Aortic smooth muscle cell (primary cell): ENCODE measurements around the gene ZMYND15. TPM values are rescaled to one million over a fixed set of nuclear protein-coding genes. Genes with fewer than 3 reads are reported as not detected.

Experiments used
- total RNA-seq: library from RNA; depleted of rRNA; stranded (reverse); fragments of >200 nt; gene quantifications from 2 replicates; pipeline ENCODE4 v1.2.3, GENCODE V29; 2014

The ZMYND15 gene, protein sequence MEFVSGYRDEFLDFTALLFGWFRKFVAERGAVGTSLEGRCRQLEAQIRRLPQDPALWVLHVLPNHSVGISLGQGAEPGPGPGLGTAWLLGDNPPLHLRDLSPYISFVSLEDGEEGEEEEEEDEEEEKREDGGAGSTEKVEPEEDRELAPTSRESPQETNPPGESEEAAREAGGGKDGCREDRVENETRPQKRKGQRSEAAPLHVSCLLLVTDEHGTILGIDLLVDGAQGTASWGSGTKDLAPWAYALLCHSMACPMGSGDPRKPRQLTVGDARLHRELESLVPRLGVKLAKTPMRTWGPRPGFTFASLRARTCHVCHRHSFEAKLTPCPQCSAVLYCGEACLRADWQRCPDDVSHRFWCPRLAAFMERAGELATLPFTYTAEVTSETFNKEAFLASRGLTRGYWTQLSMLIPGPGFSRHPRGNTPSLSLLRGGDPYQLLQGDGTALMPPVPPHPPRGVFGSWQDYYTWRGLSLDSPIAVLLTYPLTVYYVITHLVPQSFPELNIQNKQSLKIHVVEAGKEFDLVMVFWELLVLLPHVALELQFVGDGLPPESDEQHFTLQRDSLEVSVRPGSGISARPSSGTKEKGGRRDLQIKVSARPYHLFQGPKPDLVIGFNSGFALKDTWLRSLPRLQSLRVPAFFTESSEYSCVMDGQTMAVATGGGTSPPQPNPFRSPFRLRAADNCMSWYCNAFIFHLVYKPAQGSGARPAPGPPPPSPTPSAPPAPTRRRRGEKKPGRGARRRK
- total RNA-seq: 0.06 and 0.13 TPM in 2 replicates

DNA sequence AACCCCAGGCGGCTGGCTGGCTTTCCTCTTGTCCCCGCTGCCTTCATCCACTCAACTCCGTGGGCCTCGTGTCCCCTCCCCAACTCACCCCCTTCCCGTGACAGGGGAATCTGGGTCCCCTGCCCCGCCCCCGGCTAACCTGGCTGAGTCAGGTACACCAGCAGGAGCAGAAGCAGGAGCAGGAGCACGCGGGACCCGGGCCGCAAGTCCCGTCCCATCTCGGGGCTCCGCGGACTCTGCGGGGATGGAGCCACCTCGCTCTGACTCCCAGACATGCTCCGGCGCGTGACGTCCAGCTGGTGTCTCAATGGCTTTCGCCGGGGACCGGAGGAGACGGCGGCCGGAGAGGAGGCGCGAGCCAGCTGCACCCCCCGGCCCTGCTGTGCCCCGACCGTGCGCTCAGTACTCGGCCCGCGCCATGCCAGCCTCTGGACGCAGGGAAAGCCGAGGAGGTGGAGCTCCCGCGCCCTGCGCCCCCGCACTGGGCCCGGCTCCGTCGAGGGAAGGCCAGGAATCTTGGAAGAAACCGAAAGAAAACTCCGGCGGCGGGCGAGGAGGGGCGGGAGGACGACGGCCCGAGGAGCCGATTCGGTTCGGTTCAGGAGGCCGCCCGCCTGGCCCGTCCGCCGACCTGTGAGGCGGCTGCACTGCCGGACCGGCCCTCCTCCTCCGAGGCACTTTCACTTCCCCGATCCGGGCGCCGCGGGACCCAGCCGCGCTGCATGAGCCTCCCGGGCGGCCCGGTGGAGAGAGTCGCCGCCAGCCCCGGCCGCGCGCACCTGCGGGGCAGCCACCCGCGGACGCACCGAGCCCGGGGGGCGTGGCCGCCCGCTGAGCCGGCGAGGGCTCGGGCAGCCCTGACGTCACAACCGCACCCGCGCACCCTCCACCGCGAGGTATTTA is at the start of gene ZMYND15, which contains the start of gene CXCL16:
ZMYND15 (plus strand) TSS at position 712 of the 903 bp plus-strand sequence. CDS start 716 bp downstream, outside the sequence.
CXCL16 (minus strand) TSS at position 807 of the 903 bp plus-strand sequence; CDS start at position 218, 589 bp downstream.

DNA sequence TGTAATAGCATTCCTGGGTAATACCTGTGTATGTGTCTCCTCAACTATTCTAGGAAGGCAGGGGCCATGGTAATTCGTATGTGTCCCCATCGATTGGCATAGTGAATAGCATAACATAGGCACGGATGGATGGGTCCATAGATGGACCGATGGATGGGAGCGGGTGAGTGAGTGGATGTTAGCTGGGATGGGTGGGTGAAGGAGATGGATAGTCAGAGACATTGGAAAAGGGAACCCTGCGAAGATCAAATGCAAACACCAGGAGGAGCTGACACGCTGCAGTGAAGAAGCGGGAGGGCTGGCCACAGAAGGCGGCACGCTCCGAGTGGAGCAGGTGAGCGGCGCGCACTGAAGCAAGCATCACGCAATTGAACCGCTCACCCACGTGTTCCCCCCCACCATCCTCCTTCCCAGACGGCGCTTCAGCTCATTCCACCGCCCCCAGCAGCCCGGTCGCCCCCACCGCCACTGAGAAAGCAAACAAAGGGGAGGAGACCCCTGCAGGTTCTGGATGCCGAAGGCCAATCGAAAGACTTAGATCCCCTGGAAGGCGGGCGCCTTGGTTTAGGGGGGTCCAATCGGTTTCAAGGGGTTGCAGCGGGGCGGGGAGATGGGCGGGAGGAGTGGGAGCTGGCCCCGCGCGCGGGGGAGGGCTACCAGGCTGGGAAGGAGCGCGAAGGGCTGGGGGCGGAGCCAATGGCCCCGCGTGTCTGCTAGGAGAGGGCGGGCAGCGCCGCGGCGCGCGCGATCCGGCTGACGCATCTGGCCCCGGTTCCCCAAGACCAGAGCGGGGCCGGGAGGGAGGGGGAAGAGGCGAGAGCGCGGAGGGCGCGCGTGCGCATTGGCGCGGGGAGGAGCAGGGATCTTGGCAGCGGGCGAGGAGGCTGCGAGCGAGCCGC is 29.6 kb upstream of the ZMYND15 start, which contains the start of gene ARRB2:
ARRB2 (plus strand) TSS at position 839 of the 899 bp plus-strand sequence. CDS start 90 bp downstream, outside the sequence.

DNA sequence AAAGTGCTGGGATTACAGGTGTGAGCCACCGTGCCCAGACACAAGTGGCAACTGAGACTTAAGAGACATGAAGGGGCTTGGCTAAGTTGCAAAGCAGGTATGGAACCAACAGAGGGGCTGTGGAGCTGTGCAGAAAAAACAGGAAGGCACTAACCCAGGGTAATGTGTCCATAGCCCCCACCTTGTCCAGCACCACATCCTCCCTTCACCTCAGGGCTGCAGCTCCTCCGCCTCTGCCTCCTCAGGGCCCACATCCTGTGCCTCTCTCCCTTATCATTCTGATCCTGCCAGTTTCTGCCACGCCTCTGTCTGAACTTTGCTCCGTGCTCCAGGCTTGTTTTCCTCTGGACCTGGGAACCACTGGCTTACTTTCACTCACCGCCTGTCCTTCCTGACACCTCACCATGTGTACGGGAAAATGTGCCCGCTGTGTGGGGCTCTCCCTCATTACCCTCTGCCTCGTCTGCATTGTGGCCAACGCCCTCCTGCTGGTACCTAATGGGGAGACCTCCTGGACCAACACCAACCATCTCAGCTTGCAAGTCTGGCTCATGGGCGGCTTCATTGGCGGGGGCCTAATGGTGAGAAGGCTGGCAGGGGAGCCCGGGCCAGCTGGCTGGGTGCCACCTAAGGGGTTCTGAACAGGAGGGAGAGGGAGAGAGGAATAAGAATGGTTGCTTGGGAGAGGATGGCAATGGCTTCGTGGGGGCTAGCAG is 32.0 kb downstream of the ZMYND15 start, which contains the start of gene TM4SF5:
TM4SF5 (plus strand) TSS at position 368 of the 716 bp plus-strand sequence; CDS start at position 405, 37 bp downstream.

DNA sequence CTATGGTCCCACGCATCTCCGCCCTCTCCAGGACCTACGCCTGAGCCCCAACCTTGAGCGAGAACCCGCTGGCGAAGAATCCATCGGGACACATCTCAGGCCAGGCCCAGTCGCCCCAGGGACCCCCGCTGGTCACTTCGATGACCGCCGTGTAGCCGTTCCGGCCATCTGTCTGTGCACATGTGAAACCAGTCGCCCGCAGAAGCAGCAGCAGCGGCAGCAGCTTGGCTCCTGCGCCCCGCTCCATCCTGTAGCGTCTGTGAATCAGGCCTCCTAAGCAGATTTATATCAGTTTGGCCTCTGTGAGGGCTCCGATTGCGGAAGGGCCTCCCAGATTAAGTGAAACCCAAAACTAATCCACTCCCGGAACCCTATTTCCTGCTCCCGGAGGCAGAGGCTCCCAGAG is 46.5 kb downstream of the ZMYND15 start, which contains the start of gene VMO1:
VMO1 (minus strand) TSS at position 259 of the 406 bp plus-strand sequence; CDS start at position 247, 12 bp downstream.

DNA sequence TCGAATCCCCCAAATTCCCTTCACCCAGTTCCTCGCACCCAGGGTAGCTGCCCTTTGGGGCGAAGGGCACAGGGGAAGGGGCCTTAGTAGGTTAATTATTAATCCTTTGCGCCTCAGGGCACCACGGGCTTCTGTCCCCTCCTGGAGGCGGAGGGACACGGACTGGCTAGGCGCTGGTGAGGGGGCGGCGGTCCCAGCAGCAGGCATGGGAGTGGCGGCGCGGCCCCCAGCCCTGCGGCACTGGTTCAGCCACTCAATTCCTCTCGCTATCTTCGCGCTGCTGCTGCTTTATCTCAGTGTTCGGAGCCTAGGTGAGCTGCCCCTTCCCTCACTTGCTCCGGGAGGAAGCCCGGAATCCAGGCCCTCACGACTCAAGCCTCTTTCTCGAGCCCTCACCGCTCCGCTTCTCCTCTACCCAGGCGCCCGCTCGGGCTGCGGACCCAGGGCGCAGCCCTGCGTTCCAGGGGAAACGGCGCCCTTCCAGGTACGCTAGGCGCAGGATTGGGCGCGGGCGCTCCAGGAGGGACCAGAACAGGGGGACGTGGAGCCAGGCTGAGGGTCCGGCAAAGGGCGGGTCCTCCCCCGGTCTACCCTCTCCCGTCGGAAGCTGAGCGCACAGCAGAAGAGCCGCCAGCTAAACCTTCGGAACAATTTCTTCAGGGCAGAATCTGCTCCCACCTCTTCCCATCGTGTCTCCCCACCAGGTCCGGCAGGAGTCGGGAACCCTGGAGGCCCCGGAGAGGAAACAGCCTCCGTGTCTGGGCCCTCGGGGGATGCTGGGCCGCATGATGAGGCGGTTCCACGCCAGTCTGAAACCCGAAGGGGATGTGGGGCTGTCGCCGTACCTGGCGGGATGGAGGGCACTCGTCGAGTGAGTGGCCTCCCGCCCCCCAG is 49.4 kb downstream of the ZMYND15 start, which contains the start of gene GLTPD2:
GLTPD2 (plus strand) TSS at position 158 of the 894 bp plus-strand sequence; CDS start at position 206, 48 bp downstream.

Other genes with a start within 250 kb of the ZMYND15 start
- gene SPNS2, start 241.0 kb upstream of the ZMYND15 start, total RNA-seq: 0.19 and 0.66 TPM in 2 replicates
- gene MYBBP1A, start 184.4 kb upstream of the ZMYND15 start, total RNA-seq: 26.5 and 59.3 TPM in 2 replicates
- not detected in 2 replicates for gene GGT6, start 179.3 kb upstream of the ZMYND15 start, total RNA-seq
- not detected in 2 replicates for gene SMTNL2, start 155.3 kb upstream of the ZMYND15 start, total RNA-seq
- not detected in 2 replicates for gene ALOX15, start 98.2 kb upstream of the ZMYND15 start, total RNA-seq
- gene PELP1, start 35.7 kb upstream of the ZMYND15 start, total RNA-seq: 13.9 TPM in 2 replicates
- gene ARRB2, start 29.2 kb upstream of the ZMYND15 start, total RNA-seq: 3.0 and 3.6 TPM in 2 replicates
- 12.4 and 14.5 TPM in 2 replicates for gene MED11, start 8.4 kb upstream of the ZMYND15 start, total RNA-seq
- gene CXCL16, start 95 bp downstream of the ZMYND15 start, total RNA-seq: 1.5 and 2.1 TPM in 2 replicates
- not detected in 2 replicates for gene TM4SF5, start 32.1 kb downstream of the ZMYND15 start, total RNA-seq
- gene VMO1, start 46.5 kb downstream of the ZMYND15 start, total RNA-seq: 0.62 and 0.92 TPM in 2 replicates
- gene GLTPD2, start 49.1 kb downstream of the ZMYND15 start, total RNA-seq: not detected in 2 replicates
- 163 and 169 TPM in 2 replicates for gene PSMB6, start 56.3 kb downstream of the ZMYND15 start, total RNA-seq
- 13.1 and 16.2 TPM in 2 replicates for gene PLD2, start 67.3 kb downstream of the ZMYND15 start, total RNA-seq
- 20.1 and 29.6 TPM in 2 replicates for gene MINK1, start 93.5 kb downstream of the ZMYND15 start, total RNA-seq
- 1.9 and 2.9 TPM in 2 replicates for gene C17orf107, start 159.7 kb downstream of the ZMYND15 start, total RNA-seq
- 0.19 and 0.26 TPM in 2 replicates for gene CHRNE, start 163.3 kb downstream of the ZMYND15 start, total RNA-seq
- not detected in 2 replicates for gene GP1BA, start 192.4 kb downstream of the ZMYND15 start, total RNA-seq
- gene SLC25A11, start 200.2 kb downstream of the ZMYND15 start, total RNA-seq: 59.3 and 64.7 TPM in 2 replicates
- 17.6 and 19.8 TPM in 2 replicates for gene RNF167, start 200.4 kb downstream of the ZMYND15 start, total RNA-seq
- gene PFN1, start 208.7 kb downstream of the ZMYND15 start, total RNA-seq: 861 and 912 TPM in 2 replicates
- gene ENO3, start 211.3 kb downstream of the ZMYND15 start, total RNA-seq: 4.5 and 6.5 TPM in 2 replicates
- 70.6 and 79.0 TPM in 2 replicates for gene SPAG7, start 228.0 kb downstream of the ZMYND15 start, total RNA-seq
- 5.7 and 11.7 TPM in 2 replicates for gene CAMTA2, start 247.8 kb downstream of the ZMYND15 start, total RNA-seq